HL-60 (cell line): ENCODE measurements around the gene PRRX2.

ENCODE experiments used
- DNase-seq, 2 experiments: peaks; one replicate each; pipeline ENCODE4 v3.0.0-alpha.2; 2010 to 2020; ENCODE audit warnings: low read depth in 1 of 2, low spot score in 1 of 2
- H3K27ac ChIP-seq: fragments of 250-450 bp; sonication (Bioruptor Pico); replicated peaks from 2 replicates; pipeline ENCODE4 v1.5.1; 2020; ENCODE audit warnings: mild to moderate bottlenecking, moderate library complexity
- H3K27me3 ChIP-seq: fragments of 250-450 bp; sonication (Bioruptor Pico); 2 replicates; pipeline ENCODE4 v1.5.1; 2021; ENCODE audit warnings: mild to moderate bottlenecking, moderate library complexity; ENCODE audit not compliant: insufficient read depth, poor library complexity, severe bottlenecking
- H3K4me3 ChIP-seq: replicated peaks from 2 replicates; pipeline ENCODE4 v1.5.1; 2011; ENCODE audit warnings: mild to moderate bottlenecking, control low read depth, low read length; ENCODE audit not compliant: insufficient read depth
- CTCF ChIP-seq: IDR thresholded peaks from one replicate; pipeline ENCODE4 v1.5.1; 2011; ENCODE audit warnings: low read length, control low read depth, inconsistent platforms; ENCODE audit not compliant: insufficient read depth
- GABPA ChIP-seq: IDR thresholded peaks from 2 replicates; pipeline ENCODE4 v1.6.1; 2012; ENCODE audit warnings: low read depth
- POLR2AphosphoS5 ChIP-seq: IDR thresholded peaks from 2 replicates; pipeline ENCODE4 v1.6.1; 2012; ENCODE audit warnings: low read depth
- REST ChIP-seq: IDR thresholded peaks from 2 replicates; pipeline ENCODE4 v1.6.1; 2012; ENCODE audit warnings: low read depth; ENCODE audit not compliant: insufficient replicate concordance
- SPI1 ChIP-seq: IDR thresholded peaks from 2 replicates; pipeline ENCODE4 v1.6.1; 2012; ENCODE audit warnings: low read depth, mild to moderate bottlenecking, borderline replicate concordance

Gene PRRX2

GRCh38 chr9:129675620-129676019 lies 10.2 kb downstream of the PRRX2 start:
- Histone ChIP-seq H3K27me3 (peaks cover 16% of the 10 kb centered on the region), H3K4me3 (no peak overlapping the region), H3K27ac (no peak overlapping the region)
- TF ChIP-seq REST: no peak
- no peak for TF ChIP-seq GABPA
- TF ChIP-seq CTCF: no peak
- TF ChIP-seq POLR2AphosphoS5: no peak
- no peak for TF ChIP-seq SPI1
- no peak for DNase-seq

- TF ChIP-seq SPI1: no peak
Measured at GRCh38 chr9:129676287-129676686, 10.8 kb downstream of the PRRX2 start.

GRCh38 chr9:129676975-129677374 lies 11.5 kb downstream of the PRRX2 start:
- TF ChIP-seq SPI1 (no peak), POLR2AphosphoS5 (no peak), REST (no peak), GABPA (no peak), CTCF (no peak)
- no peak overlapping the region for H3K27ac ChIP-seq
- no peak for DNase-seq
- H3K27me3 ChIP-seq: peaks cover 15% of the 10 kb centered on the region
- no peak overlapping the region for H3K4me3 ChIP-seq

More at GRCh38 chr9:129676287-129676686, 10.8 kb downstream of the PRRX2 start:
- Histone ChIP-seq H3K27me3 (peaks cover 16% of the 10 kb centered on the region), H3K4me3 (no peak overlapping the region), H3K27ac (no peak overlapping the region)
- no peak for DNase-seq

GRCh38 chr9:129677456-129677855 lies 12.0 kb downstream of the PRRX2 start:
- no peak overlapping the region for H3K27ac ChIP-seq
- H3K27me3 ChIP-seq: peaks cover 13% of the 10 kb centered on the region
- DNase-seq: no peak
- no peak overlapping the region for H3K4me3 ChIP-seq
- TF ChIP-seq CTCF (no peak), POLR2AphosphoS5 (no peak), REST (no peak), GABPA (no peak), SPI1 (no peak)
